ENCODE results near the gene NDUFS8. TPM values are rescaled to one million over a fixed set of nuclear protein-coding genes. Genes with fewer than 3 reads are reported as not detected.

Gene NDUFS8
- total and polyA plus RNA-seq, 2 of the 13 experiments (the other 11 are each of a cell fraction or from before 2014, with no cell fraction given) = 96.7 to 158 TPM

- TF ChIP-seq HINFP (CRISPR knock-in tag; IDR thresholded peaks at IDR 0.05; ENCODE audit: low read depth) (no peak), ZNF75D (CRISPR knock-in tag; IDR thresholded peaks at IDR 0.05; ENCODE audit: borderline replicate concordance) (no peak), SOX5 (CRISPR knock-in tag; IDR thresholded peaks at IDR 0.05; ENCODE audit: borderline replicate concordance) (no peak; the same call in 1 of the 2 replicates), ZNF710 (CRISPR knock-in tag; IDR thresholded peaks at IDR 0.05; ENCODE audit: borderline replicate concordance) (no peak), ZBTB46 (CRISPR knock-in tag; IDR thresholded peaks at IDR 0.05; ENCODE audit: borderline replicate concordance) (no peak), CENPBD1 (CRISPR knock-in tag; IDR thresholded peaks at IDR 0.05; ENCODE audit: borderline replicate concordance, low read depth) (no peak), ZNF430 (CRISPR knock-in tag; IDR thresholded peaks at IDR 0.05) (no peak), NCOA1 (CRISPR knock-in tag; IDR thresholded peaks at IDR 0.05) (no peak), ZUFSP (CRISPR knock-in tag; IDR thresholded peaks at IDR 0.05; ENCODE audit: borderline replicate concordance) (no peak), PITX1 (CRISPR knock-in tag; IDR thresholded peaks at IDR 0.05) (peak; percentile 68; the same call in 1 of the 2 replicates), ZNF441 (CRISPR knock-in tag; IDR thresholded peaks at IDR 0.05; ENCODE audit: borderline replicate concordance) (no peak), SSRP1 (CRISPR knock-in tag; IDR thresholded peaks at IDR 0.05) (no peak), ZNF580 (CRISPR knock-in tag; IDR thresholded peaks at IDR 0.05; ENCODE audit: borderline replicate concordance, low read depth) (peak; percentile 54; the same call in 1 of the 2 replicates), EED (CRISPR knock-in tag; IDR thresholded peaks at IDR 0.05) (peak; percentile 73), RFX3 (CRISPR knock-in tag; IDR thresholded peaks at IDR 0.05) (no peak), KMT2A (CRISPR knock-in tag; IDR thresholded peaks at IDR 0.05) (peak; percentile 76), CCAR2 (optimal IDR thresholded peaks at IDR 0.05; ENCODE audit: low read depth, low read length) (no peak), CAMTA2 (CRISPR knock-in tag; IDR thresholded peaks at IDR 0.05; ENCODE audit: borderline replicate concordance) (no peak), ZNF292 (CRISPR knock-in tag; IDR thresholded peaks at IDR 0.05; ENCODE audit: borderline replicate concordance, low read depth) (peak; percentile 94), ZNF329 (CRISPR knock-in tag; IDR thresholded peaks at IDR 0.05; ENCODE audit: low read depth) (no peak)
Measured at GRCh38 chr11:68010090-68011041, 20.1 kb upstream of the NDUFS8 start, which contains the start of gene ALDH3B1 (continued).
